Measurements from ENCODE around the gene ERLEC1.

Gene ERLEC1

DNA sequence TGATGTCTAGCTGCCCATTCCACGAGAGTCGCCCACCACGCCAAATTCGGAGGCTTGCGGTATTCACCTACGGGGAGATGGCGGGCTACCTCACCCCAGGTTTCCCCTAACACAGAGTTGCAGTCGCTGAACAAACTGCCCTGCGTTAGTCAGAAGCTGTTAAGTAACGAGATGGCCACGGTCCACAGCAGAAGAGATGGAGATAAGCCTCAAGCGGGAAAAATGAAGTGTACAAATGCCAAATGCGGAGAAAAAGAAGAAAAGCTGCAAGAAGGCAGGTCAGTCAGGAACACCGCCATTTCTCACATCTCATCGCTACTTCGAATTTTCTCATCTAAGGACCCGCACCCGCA is 516 bp upstream of the ERLEC1 start:
- peak overlapping the region; percentile 70 for H3K4me3 ChIP-seq (ENCODE audit: low read depth, low read length)
- peak overlapping the region; percentile 84 for H3K27ac ChIP-seq
- DNase-seq, result peak; percentile 37
- no peaks in the 10 kb centered on the region for H3K27me3 ChIP-seq (replicated peaks)
- no peaks in the 10 kb centered on the region for H3K36me3 ChIP-seq (replicated peaks)
- in situ Hi-C loops (cut with HindIII; ENCODE audit: low pct_ligation_motif_present, low sequenced_read_pairs), result no loop called here
- TF ChIP-seq, protein P1, sequence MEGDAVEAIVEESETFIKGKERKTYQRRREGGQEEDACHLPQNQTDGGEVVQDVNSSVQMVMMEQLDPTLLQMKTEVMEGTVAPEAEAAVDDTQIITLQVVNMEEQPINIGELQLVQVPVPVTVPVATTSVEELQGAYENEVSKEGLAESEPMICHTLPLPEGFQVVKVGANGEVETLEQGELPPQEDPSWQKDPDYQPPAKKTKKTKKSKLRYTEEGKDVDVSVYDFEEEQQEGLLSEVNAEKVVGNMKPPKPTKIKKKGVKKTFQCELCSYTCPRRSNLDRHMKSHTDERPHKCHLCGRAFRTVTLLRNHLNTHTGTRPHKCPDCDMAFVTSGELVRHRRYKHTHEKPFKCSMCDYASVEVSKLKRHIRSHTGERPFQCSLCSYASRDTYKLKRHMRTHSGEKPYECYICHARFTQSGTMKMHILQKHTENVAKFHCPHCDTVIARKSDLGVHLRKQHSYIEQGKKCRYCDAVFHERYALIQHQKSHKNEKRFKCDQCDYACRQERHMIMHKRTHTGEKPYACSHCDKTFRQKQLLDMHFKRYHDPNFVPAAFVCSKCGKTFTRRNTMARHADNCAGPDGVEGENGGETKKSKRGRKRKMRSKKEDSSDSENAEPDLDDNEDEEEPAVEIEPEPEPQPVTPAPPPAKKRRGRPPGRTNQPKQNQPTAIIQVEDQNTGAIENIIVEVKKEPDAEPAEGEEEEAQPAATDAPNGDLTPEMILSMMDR (IDR thresholded peaks at IDR 0.05; ENCODE audit: low read depth, low read length, missing control alignments), result no peak

DNA sequence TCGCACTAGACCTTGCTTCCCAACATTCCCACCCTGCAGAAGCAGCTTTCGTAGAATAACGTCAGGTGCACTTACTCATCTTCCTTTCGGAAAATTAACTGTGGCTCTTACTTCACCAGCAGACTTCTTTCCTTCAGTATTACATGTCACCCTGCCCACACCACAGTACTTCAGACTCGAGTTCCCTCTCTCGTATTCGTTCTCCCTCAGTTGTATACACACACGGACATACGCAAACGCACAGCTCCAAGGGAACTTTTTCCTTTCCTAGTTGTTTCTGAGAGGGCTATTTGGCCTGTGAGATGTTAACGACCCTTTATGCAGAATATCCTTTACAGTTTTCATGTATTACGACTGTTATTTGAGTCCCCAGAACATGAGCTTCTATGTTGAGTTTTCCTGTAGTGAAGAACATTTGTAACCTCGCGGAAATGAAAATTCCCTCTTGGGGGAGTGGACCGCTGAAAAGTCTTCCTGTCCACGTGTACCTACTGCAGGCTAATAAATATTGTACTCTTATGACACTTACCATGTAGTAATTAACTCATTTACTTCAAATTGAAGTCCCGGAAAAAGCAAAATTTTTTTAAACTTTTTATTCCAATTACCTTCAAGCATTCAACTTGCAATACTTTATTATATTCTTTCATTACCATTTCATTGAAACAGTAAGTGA is 908 bp downstream of the ERLEC1 start:
- peak overlapping the region; percentile 84 for H3K27ac ChIP-seq
- TF ChIP-seq, protein P1 (IDR thresholded peaks at IDR 0.05; ENCODE audit: low read depth, low read length, missing control alignments), result no peak
- H3K27me3 ChIP-seq (replicated peaks), result no peaks in the 10 kb centered on the region
- peak overlapping the region; percentile 70 for H3K4me3 ChIP-seq (ENCODE audit: low read depth, low read length)
- peak; percentile 10 for DNase-seq
- in situ Hi-C loops (cut with HindIII; ENCODE audit: low pct_ligation_motif_present, low sequenced_read_pairs), result no loop called here
- H3K36me3 ChIP-seq (replicated peaks), result no peaks in the 10 kb centered on the region

DNA sequence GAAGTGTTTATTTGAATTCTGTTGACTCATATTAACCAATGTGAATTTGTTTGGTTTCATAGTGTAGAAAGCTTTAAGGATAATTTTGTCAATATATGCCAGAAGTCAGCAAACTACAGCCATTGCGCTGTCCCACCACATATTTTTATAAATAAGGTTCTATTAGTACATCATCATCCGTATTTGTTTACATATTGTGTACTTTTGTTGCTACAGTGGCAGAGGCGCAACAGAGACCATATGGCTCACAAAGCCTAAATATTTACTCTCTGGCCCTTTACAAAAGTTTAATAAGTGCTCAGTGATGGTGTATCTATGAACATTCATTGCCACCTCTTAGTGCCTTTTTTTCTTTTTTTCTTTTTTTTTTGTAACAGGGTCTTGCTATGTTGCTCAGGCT is 6.4 kb downstream of the ERLEC1 start:
- H3K27ac ChIP-seq, result no peak overlapping the region
- H3K27me3 ChIP-seq (replicated peaks), result no peaks in the 10 kb centered on the region
- in situ Hi-C loops (cut with HindIII; ENCODE audit: low pct_ligation_motif_present, low sequenced_read_pairs), result no loop called here
- H3K4me3 ChIP-seq (ENCODE audit: low read depth, low read length), result no peak overlapping the region
- peaks cover 12% of the 10 kb centered on the region for H3K36me3 ChIP-seq (replicated peaks)
- no peak for DNase-seq
- TF ChIP-seq, protein P1 (IDR thresholded peaks at IDR 0.05; ENCODE audit: low read depth, low read length, missing control alignments), result no peak

DNA sequence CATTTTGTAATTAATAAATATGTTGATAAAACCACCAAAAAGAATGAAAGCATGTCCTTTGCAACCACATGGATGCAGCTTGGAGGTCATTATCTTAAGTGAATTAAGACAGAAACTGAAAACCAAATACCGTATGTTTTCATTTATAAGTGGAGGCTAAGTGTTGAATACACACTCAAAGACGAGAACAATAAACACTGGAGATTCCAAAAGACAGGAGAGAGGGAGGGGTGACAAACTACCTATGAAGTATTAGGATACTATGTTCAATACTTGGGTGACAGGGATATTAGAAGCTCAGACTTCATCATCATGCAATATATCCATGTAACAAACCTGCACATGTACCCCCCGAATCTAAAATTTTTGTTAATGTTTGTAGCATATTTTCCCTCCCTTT is 7.0 kb downstream of the ERLEC1 start:
- H3K27me3 ChIP-seq (replicated peaks), result no peaks in the 10 kb centered on the region
- H3K27ac ChIP-seq, result no peak overlapping the region
- in situ Hi-C loops (cut with HindIII; ENCODE audit: low pct_ligation_motif_present, low sequenced_read_pairs), result no loop called here
- H3K36me3 ChIP-seq (replicated peaks), result peaks cover 16% of the 10 kb centered on the region
- TF ChIP-seq, protein P1 (IDR thresholded peaks at IDR 0.05; ENCODE audit: low read depth, low read length, missing control alignments), result no peak
- H3K4me3 ChIP-seq (ENCODE audit: low read depth, low read length), result no peak overlapping the region
- DNase-seq, result no peak

DNA sequence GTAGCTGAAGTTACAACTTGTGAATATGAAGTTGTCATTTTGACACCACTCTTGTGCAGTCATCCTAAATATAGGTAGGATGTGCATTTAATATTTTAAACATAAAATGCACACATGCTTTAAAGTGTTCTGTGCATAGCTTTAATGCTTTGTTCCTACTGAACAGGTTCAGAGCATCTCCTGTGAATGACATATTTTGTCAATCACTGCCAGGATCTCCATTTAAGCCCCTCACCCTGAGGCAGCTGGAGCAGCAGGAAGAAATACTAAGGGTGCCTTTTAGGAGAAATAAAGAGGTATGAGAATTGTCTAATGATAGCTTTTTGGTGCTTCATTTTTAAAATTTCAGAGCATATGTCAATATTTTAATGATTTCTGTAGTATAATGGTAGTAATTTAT is 14.7 kb downstream of the ERLEC1 start:
- in situ Hi-C loops (cut with HindIII; ENCODE audit: low pct_ligation_motif_present, low sequenced_read_pairs), result no loop called here
- Histone ChIP-seq H3K4me3 (ENCODE audit: low read depth, low read length) (no peak overlapping the region), H3K27ac (no peak overlapping the region), H3K27me3 (replicated peaks) (no peaks in the 10 kb centered on the region), H3K36me3 (replicated peaks) (peaks cover 44% of the 10 kb centered on the region)
- TF ChIP-seq, protein P1 (IDR thresholded peaks at IDR 0.05; ENCODE audit: low read depth, low read length, missing control alignments), result no peak
- no peak for DNase-seq

DNA sequence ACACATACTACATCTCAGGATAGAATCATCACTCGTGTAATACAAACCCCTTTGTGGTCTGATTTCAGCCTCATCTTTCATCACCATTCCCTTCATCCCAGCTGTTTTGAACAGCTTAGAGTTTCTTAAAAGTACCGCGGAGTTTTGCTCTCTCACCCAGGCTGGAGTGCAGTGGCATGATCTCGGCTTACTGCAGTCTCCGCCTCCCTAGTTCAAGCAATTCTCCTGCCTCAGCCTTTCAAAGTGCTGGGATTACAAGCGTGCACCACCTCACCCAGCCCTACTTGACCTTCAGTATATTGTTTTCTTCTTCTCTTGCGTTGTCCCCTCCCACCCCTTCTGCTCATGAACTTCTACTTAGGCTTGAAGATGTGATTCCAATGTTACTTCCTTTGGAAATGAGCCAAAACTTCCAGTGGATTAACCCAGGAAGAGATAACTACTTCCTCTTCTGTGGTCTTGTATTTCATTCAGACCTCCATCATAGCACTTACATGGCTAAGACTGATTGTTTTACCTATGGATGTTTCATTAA is 15.8 kb downstream of the ERLEC1 start:
- DNase-seq, result no peak
- H3K27ac ChIP-seq, result no peak overlapping the region
- peaks cover 46% of the 10 kb centered on the region for H3K36me3 ChIP-seq (replicated peaks)
- no peaks in the 10 kb centered on the region for H3K27me3 ChIP-seq (replicated peaks)
- in situ Hi-C loops (cut with HindIII; ENCODE audit: low pct_ligation_motif_present, low sequenced_read_pairs), result no loop called here
- H3K4me3 ChIP-seq (ENCODE audit: low read depth, low read length), result no peak overlapping the region
- TF ChIP-seq, protein P1 (IDR thresholded peaks at IDR 0.05; ENCODE audit: low read depth, low read length, missing control alignments), result no peak
